ENCODE measurements around the gene RFTN1.

RFTN1 gene

GRCh38 chr3:16508591-16508995 lies 4.9 kb downstream of the RFTN1 start:
- DNase-seq (ENCODE audit: low read depth in 2 of 3, low spot score in 1 of 3), result no peak

DNA sequence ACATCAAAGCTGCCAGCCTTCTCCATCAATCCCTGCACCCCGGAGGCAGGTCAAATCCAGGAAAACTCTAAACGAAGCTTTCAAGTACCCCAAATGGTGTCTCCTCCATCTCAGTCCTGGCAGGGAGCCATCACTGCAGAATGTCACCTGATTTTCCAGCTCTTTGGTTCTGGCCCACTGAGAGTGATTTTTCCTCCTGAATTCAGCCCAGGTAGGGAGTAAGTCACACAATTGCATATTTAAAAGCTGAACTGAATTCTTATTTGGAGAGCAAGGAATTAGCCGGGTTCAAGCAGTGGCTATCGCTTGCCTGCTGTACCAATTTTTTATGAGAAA lies 5.3 kb downstream of the RFTN1 start:
- no peak for DNase-seq (ENCODE audit: low read depth in 2 of 3, low spot score in 1 of 3)

- no peak for DNase-seq (ENCODE audit: low read depth in 2 of 3, low spot score in 1 of 3)
Measured at GRCh38 chr3:16507578-16508242, 5.8 kb downstream of the RFTN1 start.

GRCh38 chr3:16506884-16507577 lies 6.5 kb downstream of the RFTN1 start:
- no peak for DNase-seq (ENCODE audit: low read depth in 2 of 3, low spot score in 1 of 3)

DNA sequence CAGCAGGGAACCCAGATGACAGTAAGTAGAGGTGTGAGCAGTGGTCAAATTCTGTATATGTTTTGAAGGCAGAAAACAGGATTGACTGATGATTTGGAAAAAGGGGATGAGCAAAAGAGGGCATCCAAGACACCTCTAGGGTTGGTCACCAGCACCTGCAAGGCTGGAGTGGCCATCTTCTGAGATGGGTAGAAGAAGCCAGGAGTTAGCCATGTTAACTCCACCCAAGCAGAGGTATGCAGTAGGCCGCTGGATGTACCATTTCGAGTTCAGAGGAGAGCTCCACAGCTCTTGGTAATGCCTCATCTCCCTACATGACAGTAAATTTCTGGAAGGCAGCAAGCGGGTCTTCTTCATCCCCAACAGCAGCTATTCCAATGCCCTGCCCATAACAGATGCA lies 7.0 kb downstream of the RFTN1 start:
- DNase-seq (ENCODE audit: low read depth in 2 of 3, low spot score in 1 of 3), result no peak

GRCh38 chr3:16504692-16505091 lies 8.8 kb downstream of the RFTN1 start:
- DNase-seq (ENCODE audit: low read depth in 2 of 3, low spot score in 1 of 3), result no peak

- DNase-seq (ENCODE audit: low read depth in 2 of 3, low spot score in 1 of 3), result no peak
Measured at GRCh38 chr3:16504242-16504641, 9.3 kb downstream of the RFTN1 start.

- no peak for DNase-seq (ENCODE audit: low read depth in 2 of 3, low spot score in 1 of 3)
Measured at GRCh38 chr3:16503191-16503776, 10.2 kb downstream of the RFTN1 start.

DNA sequence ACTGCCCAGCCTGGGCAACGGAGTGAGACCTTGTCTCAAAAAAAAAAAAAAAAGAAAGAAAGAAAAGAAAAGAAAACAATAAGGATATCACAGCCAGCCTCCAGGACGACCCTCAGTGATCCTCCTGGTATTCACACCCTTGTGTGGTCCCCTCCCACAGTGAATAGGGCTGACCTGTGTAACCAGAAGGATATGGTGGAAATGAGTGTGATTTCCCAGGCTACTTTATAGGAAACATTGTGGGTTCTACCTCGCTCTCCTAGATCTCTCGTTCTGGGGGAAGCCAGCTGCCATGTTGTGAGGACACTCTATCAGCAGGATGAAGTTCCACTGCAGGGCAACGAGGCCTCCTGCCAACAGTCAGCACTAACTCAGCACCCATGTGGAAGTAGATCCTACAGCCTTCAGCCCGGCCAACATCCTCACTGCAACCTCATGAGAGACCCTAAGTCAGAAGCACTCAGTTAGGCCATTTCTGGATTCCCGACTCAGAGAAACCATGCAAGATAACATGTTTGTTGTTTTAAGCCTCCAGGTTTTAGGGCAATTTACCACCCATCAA lies 11.1 kb downstream of the RFTN1 start:
- DNase-seq (ENCODE audit: low read depth in 2 of 3, low spot score in 1 of 3), result no peak

DNA sequence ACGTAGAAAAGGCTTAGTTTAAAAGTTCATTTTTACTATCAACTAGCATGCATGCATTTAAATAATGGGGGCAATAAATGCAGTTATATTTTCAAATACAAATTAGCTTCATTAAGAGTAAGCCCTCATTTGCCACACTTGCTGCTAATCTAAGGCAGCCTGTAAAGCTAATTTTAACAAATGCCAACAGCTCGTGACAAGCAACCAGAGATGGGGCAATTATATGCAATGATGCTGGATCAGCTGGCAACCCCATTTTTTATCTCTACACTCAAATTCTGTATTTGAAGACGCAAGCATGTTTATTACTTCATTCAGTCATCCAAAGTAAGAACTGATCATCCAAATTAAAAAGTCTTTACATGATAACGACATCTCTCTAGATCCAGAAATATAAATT lies 12.1 kb downstream of the RFTN1 start:
- no peak for DNase-seq (ENCODE audit: low read depth in 2 of 3, low spot score in 1 of 3)

GRCh38 chr3:16500911-16501310 lies 12.6 kb downstream of the RFTN1 start:
- no peak for DNase-seq (ENCODE audit: low read depth in 2 of 3, low spot score in 1 of 3)

DNA sequence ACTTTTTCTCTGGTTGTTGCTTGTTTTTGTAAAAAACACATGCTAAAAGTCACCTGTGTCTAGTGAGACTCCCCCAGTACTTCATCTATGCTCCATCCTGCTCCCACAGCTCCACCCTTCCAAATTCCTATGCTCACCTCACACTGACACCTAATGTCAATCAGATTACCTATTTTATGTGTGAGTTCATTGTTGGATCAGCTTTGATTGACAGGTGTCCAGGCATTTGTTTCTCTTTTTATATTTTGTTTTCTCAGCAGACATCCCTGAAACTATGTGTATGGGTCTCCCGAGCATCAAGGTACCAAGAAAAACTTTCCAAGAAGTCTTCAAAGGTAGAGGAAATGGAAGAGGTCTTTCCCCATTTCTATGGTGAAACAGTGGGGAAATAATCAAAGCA lies 13.4 kb downstream of the RFTN1 start:
- no peak for DNase-seq (ENCODE audit: low read depth in 2 of 3, low spot score in 1 of 3)

DNA sequence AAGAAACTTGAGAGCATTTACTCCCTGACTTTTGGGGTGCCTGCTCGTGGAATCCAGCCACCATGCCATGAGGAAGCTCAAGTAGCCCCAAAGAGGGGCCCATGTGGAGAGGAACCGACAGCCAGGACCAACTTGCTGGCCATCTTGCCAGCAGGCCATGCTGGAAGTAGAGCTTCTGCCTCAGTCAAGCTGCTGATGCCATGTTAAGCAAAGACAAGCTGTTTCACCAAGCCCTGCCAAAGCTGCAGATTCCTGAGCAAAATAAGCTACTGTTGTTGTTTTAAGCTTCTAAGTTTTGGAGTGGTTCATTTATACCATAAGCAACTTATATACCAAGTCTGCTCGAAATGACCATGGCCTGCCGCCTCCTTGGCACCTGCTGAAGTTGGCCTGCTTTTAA lies 14.1 kb downstream of the RFTN1 start:
- DNase-seq (ENCODE audit: low read depth in 2 of 3, low spot score in 1 of 3), result no peak

DNA sequence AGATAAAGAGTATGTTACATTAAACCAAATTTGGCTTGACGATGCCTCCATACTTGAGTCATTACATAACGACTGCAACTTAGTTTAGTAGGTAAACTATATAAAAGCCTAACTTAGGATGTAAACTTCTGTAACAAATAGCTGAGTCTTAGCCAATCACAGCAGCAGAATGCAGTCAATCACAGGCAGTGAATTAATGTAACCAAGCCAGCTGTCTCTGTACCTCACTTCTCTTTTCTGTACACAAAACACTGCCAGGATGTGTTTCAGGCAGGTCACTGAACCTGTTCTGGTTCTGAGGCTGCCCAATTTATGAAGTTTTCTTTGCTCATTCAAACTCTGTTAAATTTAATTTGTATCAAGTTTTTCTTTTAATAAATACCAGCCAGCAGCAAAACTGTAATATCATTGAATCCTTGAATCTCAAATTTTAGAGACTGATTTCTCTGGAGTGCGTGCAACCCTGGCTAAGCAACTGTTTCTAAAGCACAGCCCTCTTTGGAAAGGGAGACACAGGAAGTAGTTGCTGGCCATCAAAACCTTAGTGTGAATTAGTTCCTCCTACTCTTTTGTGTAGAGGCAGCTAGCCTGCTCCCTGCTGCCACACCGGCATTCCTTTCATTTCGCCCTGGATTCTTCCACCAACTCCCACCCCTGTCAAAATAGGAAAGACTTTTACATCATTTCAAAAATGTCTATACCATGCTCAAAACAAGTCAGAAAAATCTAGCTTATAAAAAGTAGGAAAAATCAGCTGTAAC lies 15.2 kb downstream of the RFTN1 start:
- DNase-seq (ENCODE audit: low read depth in 2 of 3, low spot score in 1 of 3), result no peak

DNA sequence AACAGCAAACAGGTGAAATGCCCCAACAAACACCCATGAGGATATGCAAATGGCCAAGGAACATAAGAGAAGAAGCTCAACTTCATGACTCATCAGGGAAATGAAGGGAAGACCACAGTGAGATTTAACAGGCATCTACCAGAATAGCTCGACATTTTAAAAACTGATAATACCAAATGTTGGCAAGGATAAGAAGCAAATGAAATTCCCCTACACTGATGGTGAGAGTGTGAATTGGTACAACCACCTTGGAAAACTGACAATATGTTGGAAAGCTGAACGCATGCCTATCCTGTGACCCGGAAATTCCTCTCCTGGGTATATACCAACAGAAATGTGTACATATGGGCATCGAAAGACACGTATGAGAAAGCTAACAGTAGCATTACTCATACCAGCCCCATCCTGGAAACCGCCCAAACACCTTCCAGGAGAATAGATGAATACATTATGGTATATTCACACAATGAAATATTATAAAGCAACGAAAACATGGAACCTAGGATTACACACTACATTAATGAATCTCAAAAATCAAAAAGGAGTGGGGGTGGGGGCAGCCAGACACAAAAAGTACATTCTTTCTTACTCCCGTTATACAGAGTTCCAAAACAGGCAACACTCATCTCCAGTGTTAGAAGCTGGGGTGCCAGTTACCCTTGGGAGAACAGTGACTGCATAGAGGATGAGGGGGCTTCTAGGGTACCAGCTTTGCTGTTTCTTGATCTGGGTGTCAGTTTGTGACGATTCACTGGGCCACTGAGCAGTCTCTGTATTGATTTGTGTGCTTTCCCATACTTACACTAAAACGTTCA lies 16.9 kb downstream of the RFTN1 start:
- no peak for DNase-seq (ENCODE audit: low read depth in 2 of 3, low spot score in 1 of 3)

DNA sequence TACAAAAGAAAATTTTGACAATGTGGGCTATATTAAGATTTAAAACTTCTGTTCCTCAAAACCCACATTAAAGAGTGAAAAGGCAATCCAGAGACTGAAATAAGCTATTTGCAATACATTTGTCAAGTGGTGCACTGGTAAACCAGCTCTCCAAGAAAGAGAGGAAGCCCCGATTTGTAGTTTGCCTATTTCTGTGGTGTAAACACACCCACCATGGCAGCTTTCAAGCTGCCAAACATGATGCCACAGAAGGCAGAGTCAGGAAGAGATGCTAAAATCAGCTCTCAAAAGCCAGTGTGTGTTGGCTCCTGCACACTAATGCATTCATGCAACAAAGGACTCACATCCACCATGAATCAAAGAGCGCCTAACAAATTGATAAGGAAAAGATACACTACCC lies 17.5 kb downstream of the RFTN1 start:
- no peak for DNase-seq (ENCODE audit: low read depth in 2 of 3, low spot score in 1 of 3)

GRCh38 chr3:16494814-16495431 lies 18.6 kb downstream of the RFTN1 start:
- DNase-seq (ENCODE audit: low read depth in 2 of 3, low spot score in 1 of 3), result no peak

GRCh38 chr3:16494094-16494493 lies 19.4 kb downstream of the RFTN1 start:
- no peak for DNase-seq (ENCODE audit: low read depth in 2 of 3, low spot score in 1 of 3)

DNA sequence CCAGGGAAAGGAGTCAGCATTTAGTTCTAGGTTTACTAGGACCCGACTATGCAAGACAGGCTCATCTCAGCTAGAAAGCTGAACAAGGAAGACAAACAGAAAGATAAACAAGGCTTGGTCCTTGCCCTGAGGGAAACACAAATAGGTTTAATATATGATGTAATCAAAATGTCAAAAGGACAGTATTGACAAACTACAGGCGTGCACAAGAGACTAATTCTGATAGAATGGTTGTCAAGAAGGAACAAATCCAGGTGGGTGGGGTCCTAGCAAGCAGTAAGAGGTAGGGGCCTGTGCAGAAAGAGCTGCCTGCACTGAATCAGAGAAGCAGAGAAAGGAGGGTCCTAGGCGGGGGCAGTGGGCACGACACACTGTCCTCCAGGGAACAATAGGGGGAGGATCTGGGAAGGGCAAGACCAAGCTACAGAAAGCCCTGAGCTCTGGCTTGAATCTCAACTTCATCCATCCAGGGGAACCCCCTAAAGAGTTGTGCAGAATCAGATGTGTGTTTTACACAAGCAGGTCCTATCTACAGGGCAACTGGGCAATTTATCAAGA lies 23.4 kb downstream of the RFTN1 start:
- no peak for DNase-seq (ENCODE audit: low read depth in 2 of 3, low spot score in 1 of 3)
